Measurements from ENCODE around the gene ZNF619.
A peak's percentile ranks its signal among the peaks of the same experiment; 100 is the strongest.

Gene ZNF619

DNA sequence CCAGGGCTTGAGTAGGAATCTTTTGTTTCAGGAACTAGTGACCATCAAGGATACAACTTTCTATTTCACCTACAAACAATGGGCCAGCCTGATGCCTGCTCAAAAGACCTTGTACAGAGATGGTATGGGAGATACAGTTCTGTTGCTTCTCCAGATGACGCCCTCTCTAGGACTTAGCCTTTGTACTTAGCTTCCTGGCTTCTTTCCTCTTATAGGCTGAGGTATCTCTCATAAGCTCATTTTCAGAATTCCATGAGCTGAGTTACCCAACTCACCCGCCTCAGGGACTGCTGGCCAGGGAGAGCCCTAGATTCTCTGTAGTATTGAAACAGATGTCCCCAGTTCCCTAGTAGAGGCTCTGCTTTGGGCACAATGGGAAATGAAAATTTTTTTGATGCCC lies 20.4 kb downstream of the ZNF619 start:
- TF ChIP-seq, protein P1, sequence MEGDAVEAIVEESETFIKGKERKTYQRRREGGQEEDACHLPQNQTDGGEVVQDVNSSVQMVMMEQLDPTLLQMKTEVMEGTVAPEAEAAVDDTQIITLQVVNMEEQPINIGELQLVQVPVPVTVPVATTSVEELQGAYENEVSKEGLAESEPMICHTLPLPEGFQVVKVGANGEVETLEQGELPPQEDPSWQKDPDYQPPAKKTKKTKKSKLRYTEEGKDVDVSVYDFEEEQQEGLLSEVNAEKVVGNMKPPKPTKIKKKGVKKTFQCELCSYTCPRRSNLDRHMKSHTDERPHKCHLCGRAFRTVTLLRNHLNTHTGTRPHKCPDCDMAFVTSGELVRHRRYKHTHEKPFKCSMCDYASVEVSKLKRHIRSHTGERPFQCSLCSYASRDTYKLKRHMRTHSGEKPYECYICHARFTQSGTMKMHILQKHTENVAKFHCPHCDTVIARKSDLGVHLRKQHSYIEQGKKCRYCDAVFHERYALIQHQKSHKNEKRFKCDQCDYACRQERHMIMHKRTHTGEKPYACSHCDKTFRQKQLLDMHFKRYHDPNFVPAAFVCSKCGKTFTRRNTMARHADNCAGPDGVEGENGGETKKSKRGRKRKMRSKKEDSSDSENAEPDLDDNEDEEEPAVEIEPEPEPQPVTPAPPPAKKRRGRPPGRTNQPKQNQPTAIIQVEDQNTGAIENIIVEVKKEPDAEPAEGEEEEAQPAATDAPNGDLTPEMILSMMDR (IDR thresholded peaks at IDR 0.05; ENCODE audit: borderline replicate concordance, insufficient read depth, low read depth, low read length) = no peak

DNA sequence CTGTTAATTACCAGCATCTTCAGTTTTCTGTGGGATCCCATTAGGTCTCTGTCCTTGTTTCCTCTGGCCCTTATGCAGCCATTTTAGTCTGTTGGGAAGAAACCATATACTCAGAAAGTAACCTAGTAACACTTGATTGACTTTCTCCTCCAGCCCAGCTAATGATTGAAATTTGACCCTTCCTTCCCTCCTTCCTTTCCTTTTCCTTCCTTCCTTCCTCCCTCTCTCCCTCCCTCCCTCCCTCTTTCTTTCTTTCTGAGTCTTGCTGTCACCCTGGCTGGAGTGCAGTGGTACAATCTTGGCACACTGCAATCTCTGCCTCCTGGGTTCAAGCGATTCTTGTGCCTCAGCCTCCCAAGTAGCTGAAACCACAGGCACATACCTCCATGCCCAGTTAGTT lies 23.0 kb downstream of the ZNF619 start:
- TF ChIP-seq, protein P1 (IDR thresholded peaks at IDR 0.05; ENCODE audit: borderline replicate concordance, insufficient read depth, low read depth, low read length) = no peak
- no peak overlapping the region for H3K4me3 ChIP-seq (ENCODE audit: low read depth, low read length)

More for the DNA sequence above, 20.4 kb downstream of the ZNF619 start:
- H3K4me3 ChIP-seq (ENCODE audit: low read depth, low read length) = no peak overlapping the region

DNA sequence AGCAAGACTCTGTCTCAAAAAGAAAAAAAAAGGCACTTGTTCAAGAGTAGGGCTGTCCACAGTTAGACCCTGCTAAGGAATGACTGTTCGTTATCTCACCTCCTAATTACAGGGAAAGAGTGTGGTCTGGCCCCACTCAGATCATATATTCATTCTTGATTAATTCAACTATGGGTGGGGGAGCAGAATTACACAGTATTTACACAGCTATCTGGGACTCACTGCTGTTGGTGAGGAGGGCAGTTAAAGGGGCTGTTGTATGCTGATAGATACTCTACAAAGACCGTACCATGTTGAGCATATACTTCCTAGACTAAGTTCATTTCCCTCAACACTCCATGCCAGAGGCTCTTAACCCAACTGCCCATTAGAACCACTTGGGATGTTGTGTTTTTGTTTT lies 25.1 kb downstream of the ZNF619 start:
- TF ChIP-seq, protein P1 (IDR thresholded peaks at IDR 0.05; ENCODE audit: borderline replicate concordance, insufficient read depth, low read depth, low read length) = no peak
- H3K4me3 ChIP-seq (ENCODE audit: low read depth, low read length) = no peak overlapping the region

GRCh38 chr3:40504636-40505430 lies 27.9 kb downstream of the ZNF619 start:
- TF ChIP-seq, protein P1 (IDR thresholded peaks at IDR 0.05; ENCODE audit: borderline replicate concordance, insufficient read depth, low read depth, low read length) = no peak
- no peak overlapping the region for H3K4me3 ChIP-seq (ENCODE audit: low read depth, low read length)

DNA sequence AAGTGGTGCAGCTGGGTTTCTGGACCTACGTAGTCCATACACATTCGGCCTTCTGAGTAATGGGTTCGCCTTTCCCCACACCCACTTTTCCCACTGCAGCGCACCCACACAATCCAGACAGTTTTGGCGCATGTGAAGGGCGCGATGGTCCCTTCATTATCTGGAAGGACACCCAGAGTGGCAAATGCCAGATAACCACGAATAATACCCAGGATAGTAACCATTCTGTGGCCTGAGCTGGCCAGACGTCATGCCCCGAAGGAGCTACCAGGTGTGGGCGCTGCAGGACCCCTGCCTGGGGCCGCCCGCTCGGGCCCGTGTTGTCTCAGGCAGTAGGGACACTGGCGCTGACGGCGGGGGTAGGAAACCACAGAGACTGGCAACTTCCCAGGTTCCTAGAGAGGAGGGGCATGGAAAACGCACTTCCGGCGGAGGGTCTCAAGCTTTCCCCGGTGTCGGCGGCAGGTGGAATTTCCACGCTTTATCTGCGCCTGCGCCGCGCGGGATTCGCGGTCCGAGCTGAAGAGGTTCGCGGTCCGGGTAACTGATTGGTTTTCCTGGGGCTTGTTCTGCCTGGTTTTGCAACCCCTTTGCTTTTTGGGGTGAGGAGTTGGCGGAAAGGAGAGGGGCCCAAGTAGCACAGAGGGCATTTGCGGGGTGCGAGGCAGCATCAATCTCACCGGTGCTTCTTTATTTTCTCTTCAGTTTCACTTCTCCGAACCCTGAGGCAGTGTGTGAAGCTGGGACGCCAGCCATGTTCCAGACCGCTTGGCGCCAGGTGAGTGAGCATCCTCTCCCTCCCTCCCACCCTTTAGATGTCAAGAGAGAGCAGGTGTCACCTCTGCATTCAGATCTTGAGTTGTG lies 28.9 kb downstream of the ZNF619 start, which contains the start of gene ZNF620:
ZNF620 (plus strand) TSS at position 441 of the 864 bp plus-strand sequence; CDS start at position 755, 314 bp downstream.
- H3K4me3 ChIP-seq (ENCODE audit: low read depth, low read length) = peak within 1 kb of the TSS; percentile 82
- TF ChIP-seq, protein P1 (IDR thresholded peaks at IDR 0.05; ENCODE audit: borderline replicate concordance, insufficient read depth, low read depth, low read length) = peak; percentile 57

GRCh38 chr3:40511031-40511718 lies 34.3 kb downstream of the ZNF619 start:
- H3K4me3 ChIP-seq (ENCODE audit: low read depth, low read length) = no peak overlapping the region
- TF ChIP-seq, protein P1 (IDR thresholded peaks at IDR 0.05; ENCODE audit: borderline replicate concordance, insufficient read depth, low read depth, low read length) = no peak

Data from GM12875 (cell line).